Activated CD4-positive, alpha-beta T cell treated with anti-CD3 and anti-CD28 coated beads, Interleukin-2, Interleukin-6, amounts not matched to agents 100 ng/mL and 50 ng/mL, durations not matched to agents 16 hours and 8 hours (primary cell): ENCODE measurements around the gene NEK6.

ENCODE experiments used
- DNase-seq: peaks from one replicate; pipeline ENCODE4 v3.0.0-alpha.2; 2020

NEK6 gene

DNA sequence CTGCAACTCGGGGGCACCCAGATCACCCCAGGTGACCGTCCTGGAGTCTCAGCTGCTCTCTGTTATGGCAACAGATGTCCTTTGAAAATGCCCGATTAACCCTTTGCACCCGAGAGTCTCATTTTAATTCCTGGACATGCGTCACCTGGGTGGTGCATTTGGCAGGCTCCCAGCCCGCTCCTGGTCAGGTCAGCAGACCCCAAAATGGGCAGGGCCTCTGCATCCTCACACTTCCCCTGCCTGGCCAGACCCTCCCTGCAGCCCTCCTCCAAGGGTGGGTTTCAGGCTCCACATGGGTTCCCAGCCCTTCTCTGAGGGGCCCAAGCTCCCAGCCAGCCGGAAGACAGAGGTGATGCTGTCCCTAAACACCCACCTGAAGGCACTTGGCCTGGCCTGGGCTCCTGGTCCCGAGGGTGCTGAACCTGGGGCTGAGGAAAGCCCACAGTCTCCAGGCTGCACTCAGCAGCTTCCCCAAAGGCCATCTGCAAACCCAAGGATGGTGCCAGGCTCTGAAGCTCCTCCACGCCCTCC lies 88.1 kb downstream of the NEK6 start:
- no peak for DNase-seq

DNA sequence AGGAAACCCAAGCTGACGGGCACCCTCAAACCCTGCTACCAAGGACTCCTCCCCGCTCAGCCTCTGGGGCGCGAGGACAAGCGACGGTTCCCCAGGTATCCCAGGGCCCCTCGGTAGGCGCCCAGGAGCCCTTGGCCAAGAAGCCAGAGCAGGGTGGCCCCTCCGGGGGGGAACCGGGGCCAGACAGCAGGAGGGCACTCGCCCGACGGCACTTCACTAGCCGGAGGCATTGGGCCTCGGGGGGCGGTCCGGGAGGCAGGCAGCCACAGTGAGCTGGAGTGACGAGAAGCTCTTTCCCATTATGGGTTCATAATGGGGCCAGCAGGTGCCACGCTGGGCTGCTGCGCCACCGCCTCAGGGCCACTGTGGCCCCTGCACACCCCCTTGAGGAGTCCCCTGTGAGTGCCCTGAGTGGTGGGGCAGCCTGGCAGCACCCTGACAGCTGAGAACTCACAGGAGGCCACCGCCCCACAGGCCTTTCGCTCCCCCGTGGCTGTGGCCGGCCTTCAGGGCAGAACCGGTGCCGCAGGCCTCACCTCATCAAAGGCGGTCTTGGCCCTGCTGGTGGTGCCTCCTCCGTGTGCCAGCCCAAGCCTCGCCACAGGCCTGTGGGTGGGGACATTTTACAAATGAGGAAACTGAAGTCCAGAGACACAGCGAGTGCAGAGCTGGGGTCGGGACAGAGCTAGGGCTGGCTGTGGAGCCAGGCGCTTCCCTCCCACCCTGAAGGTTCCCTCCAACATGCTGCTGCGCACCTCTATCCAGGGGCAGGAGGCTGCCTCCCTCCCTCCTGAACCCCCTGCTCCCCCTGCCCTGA lies 88.8 kb downstream of the NEK6 start:
- no peak for DNase-seq

DNA sequence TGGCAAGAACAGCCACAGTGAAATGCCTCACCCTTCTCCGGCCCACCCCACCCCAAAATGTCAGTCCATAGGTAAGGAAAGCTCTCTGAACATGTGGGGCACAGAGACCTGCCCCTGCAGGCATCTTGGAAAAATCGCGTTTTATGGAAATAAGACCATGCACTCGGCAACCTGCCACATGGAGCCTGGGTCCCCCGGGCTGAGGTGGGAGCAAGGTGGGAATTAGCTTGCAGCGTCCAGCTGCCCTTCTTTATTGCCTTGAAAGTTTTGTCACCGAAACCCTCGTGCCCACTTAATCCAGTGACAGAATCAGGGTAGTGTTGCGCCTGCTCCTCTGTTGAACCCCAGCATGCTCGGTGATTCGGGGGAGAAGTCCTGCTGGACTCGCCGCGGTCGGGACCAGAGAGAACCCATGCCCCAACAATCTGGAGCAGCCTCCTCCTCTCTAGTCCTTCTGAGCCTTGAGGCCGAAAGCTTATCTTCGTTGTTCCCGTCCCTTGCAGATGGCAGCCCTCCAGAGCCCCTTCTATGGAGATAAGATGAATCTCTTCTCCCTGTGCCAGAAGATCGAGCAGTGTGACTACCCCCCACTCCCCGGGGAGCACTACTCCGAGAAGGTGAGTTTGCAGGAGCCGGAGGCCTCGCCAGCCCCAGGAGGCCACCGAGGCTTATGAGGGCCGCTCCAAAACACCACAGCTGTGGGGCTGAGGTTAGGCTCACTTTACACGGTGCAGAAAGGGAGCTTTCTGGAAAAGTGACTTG lies 89.6 kb downstream of the NEK6 start:
- DNase-seq = no peak

DNA sequence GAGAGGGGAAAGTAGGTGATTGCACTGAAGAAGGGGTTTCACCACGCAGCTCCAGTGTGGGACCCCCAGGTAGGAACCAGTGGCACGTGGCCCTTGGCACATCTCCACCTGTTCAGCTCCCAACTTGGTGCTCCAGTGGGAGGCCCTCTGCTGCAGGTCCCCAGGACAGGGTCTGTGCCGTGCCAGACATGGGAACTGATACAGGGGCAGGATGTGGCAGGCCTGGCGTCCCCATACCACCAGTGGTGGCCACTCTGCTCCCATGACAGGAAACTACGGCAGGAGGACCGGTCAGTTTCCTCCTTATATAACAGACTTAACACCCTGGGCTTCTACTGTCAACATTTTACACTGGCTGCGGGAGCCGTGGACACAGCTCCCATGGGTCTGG lies 90.2 kb downstream of the NEK6 start:
- DNase-seq = no peak

DNA sequence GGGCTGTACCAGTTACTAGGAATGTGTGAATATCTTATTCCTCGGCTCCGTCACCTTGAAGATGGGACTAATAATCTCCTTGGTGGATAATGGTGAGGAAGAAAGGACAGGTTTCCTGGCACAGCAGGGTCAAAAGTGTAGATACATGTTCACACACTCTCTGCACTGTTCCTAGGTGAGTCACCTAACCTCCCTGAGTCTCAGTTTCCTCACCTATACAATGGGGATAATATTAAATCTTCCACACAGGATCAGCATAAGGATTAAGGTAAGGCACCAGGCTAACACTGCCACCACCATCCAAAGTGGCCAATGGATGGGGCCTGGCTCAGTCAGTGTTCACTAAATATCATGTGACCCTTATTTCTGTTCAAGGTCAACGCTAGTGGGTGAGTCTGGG lies 90.6 kb downstream of the NEK6 start:
- DNase-seq = no peak

DNA sequence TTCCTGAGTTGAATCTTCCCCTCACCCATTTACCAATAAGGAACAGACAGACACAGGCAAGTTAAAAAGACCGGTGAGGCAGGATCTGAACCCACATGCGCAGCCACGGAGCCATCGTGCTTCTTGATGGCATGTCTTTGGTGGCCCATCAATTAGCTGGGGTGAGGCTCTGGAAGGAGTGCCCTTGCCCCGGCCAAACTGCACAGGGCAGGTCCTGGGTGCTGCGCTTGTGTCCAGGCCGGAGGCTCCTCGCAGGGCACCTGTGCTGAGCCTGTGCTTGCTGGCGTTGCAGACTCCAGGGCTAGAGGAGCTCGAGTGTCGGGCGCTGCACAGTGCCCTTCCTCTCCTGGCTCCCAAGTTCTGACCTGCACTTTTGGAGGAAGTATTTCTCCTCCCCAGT lies 91.1 kb downstream of the NEK6 start:
- no peak for DNase-seq

DNA sequence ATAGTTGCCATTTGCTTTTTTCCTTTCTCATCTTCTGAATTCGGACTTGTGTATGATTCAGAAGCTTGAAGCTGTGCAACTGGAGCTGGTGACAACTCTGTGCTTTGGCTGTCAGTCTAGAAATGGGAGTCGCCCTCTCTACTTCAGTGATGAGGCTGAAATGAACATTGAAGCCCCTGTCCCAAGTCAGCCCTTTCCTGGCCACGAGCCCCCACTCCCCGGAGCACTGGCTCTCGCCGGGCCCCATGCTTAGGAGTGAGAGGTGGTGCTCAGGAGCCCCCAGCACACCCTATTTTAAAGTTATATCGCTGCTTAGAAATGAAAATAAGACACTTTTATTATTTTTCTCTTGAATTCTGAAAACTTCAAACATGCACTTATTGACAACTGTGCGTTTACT lies 91.5 kb downstream of the NEK6 start:
- DNase-seq = no peak

DNA sequence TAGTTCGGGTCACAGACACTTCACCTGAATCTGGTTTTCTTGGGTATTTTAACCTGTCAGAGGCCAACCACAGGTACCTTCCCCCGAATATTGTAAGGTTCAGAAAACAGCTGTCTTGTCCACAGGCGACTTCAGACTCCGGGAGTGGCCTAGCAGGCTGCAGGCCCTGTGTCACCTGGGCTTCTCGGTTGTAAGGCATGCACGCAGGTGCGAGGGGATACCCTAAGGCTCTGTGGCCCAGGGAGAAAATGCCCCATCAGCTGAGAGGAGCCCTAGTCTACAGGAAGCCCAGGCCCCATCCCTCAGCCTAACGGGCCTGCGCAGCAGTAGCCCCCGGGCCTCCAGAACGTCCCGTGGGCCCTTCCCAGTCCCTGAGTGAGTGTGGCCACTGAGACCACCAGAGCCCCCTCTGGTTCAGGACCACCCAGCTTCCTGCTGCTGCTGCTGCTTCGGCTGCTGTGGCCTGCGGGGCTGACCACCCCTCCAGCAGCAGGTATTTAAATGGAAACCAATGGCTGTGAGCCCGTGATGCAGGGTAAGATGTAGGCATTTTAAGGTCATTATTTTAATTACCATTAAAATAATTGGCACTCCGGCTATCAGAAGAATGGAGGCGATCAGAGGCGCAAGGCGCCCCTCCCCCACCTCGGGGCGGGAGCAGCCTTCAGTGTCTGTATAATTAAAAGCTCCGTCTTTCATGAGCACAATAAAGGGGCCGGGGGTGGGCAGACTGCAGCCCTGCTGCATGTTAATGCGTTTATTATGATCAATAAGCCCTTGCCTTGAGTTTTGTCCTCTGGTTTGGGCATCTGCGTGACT lies 92.1 kb downstream of the NEK6 start:
- no peak for DNase-seq

DNA sequence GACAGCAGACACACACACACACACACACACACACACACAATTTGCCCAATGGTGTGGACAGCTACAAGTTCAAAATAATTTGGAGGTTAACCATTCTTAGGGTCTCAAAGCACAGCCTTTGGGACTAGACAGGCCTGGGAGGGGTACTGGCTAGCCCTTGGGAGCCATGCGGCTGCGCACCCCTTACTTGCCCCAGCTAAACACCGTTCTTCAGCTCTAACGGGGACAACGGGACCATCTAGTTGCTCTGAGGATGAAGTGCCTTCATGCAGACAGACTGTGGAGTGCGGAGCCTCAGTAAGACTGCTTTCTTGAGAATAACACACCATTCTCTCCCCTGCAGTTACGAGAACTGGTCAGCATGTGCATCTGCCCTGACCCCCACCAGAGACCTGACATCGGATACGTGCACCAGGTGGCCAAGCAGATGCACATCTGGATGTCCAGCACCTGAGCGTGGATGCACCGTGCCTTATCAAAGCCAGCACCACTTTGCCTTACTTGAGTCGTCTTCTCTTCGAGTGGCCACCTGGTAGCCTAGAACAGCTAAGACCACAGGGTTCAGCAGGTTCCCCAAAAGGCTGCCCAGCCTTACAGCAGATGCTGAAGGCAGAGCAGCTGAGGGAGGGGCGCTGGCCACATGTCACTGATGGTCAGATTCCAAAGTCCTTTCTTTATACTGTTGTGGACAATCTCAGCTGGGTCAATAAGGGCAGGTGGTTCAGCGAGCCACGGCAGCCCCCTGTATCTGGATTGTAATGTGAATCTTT lies 92.9 kb downstream of the NEK6 start:
- no peak for DNase-seq

DNA sequence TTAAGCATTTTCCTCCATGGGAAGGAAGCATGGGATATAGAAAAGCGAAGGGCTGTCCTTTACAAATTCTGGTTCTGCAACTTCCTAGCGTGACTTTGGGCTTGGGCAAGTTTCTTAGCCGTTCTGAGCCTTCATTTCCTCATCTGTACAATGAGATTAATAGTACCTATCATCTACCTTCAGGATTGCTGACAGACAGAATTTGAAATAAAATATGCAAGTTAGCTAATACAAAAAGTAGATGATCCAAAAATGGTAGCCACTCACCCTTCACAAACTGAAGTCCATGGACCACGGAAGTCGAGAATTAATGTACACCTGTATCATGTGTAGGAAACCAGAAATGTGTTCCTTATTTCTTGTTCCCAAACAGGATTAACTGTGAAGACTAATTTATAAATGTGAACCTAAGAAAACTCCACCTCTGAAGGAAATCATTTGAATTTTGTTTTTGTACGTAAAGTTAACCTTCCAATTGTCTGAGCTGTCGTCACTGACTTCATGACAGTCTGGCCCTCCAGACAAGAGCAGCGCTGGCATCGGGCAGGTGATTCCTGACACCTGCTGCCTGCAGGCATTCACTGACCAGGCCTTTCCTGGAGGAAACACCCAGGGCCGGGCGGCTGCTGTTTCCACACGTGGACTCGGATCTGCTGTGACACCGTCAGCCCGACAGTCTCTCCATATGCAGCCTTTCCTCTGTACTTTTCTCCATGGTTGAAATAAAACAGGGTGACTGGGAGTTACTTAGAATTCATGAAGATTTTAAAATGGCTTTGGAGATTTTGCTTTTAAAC lies 94.1 kb downstream of the NEK6 start:
- DNase-seq = no peak

DNA sequence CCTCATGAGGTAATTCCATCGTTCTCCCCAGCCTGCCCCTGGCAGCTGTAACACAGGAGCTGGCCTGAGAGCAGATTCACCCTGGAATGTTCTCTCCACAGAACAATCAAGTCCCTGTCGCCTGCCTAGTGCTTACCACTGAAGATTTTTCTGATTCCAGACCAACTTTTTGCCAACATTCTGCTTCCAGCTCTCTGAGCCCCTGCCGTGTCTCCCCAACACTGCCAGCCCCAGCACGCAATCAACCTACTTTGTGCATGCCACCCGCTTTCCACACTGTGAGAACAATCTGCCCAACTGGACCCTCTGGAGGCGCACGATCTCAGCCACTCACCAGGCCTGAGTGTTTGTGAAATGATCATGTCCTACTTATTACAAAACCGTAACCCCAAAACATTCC lies 94.9 kb downstream of the NEK6 start:
- no peak for DNase-seq

DNA sequence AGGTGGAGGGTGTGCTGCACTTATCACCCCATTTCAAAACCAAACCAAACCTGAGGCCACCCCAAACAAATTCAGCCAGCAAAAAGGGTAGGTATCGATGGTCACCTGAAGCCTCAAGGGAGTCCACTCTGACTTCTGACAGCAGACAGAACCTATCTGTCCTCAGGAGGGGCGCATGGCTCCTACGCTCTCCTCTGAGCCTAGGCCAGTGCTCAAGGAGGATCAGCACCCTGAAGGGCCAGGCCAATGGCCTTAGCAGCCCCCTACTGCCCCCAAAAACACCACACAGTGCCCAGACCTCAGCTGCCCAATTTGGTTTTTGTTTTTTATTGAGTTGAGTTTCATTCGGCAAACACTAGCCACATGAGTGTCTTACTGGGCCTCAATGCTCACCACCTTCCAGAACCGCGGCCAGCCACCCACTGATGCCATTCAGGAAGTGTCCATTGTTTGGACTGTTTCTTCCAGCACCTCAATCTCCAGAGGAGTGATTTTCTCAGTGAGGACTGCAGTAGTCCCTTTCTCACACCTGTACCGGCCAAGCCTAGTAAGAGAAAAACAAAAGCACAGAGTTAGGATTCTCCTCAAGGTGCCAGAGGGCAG lies 95.5 kb downstream of the NEK6 start:
- DNase-seq = no peak

DNA sequence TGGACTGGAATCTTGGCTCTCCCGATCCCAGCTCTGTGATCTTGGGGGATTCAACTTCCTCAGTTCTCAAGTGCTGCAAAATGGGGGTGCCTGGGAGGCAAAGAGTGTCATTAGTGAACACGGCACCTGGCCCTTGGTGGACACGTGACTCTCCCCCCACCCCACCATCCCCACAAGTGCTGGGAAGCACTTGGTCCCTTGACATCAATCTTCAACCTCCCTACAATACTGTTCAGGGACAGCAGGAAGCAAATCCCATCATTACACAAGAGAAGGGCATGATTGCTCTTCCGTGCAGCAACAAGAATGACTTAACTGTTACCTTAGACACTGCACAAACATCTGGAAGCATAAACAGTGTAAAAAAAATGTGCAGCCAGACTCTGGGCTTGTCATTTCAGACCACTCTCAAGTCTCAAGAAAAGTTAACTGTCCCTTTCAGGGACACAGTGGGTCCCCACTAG lies 96.1 kb downstream of the NEK6 start:
- DNase-seq = no peak

DNA sequence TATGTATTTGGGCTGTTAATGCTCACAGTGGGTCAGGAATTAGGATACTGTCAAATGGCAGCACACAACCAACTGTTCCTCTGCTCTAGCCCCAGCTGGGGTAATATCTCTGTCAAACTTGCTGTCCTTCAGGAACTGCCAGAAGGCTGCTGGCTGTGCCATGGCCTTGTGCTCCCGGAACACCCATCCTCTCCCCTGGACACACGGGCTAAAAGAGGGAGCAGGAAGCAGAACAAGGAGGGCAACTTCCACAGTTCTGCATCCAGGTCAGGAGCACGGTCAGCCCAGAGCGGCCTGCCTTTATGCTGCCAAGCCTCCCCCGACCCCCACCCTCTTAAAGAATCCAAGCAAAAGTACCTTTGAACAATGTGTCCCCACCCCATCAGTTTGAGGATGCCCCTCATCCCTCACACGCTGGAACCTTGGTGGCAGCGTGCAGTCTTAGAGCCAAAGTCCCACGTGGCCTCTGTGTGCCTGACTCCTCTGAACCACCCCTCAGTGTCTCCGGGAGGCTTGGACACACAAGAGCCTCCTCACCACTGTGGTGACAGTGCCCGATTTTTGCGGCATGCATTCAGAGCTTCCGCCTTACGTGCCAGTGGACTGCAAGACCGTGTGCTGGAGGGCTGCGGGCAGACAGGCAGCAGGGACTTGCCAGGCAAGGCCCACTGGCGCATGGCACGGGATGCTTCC lies 96.7 kb downstream of the NEK6 start:
- DNase-seq = no peak

DNA sequence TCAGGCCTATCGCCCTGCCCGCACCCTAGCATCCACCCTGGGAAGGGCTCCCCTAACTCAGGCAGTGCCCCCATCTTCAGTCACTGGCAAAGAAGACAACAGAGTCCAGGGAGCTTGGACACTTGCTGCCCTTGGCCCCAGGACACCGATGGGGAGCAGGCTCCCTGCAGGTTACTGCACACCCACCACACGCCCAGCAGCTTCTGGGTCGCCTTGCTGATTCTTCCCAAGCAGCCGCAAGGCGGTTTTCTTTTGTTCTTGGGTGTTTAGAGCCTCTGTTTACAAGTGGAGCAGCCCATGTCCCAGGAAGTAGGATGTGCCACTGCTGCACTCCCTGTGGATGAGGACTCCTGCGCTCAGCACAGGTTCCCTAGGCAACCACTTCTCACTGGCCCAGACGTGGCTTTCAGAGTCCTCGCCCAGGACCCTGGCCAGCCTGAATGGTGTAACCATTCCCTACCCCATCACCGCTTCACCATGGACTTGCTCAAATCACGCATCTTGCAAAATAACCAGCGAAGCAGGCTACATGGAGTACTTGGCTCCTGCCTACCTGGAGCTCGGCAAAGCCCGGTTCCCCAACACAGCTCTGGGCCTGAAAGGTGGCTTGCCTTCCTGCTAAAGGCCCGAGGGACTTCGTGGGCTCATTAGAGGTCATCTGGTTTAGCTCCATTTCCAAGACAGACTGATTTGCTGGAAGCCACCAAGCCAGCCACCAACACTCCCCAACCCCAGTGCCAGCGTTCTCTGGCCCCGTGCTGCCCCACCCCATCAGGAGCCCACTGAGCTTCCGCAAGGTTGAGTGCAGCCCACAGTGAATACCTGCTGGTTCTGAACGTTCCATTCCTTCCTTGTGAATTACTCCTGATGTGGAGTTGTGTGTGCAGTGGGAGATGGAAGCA lies 97.5 kb downstream of the NEK6 start:
- no peak for DNase-seq

DNA sequence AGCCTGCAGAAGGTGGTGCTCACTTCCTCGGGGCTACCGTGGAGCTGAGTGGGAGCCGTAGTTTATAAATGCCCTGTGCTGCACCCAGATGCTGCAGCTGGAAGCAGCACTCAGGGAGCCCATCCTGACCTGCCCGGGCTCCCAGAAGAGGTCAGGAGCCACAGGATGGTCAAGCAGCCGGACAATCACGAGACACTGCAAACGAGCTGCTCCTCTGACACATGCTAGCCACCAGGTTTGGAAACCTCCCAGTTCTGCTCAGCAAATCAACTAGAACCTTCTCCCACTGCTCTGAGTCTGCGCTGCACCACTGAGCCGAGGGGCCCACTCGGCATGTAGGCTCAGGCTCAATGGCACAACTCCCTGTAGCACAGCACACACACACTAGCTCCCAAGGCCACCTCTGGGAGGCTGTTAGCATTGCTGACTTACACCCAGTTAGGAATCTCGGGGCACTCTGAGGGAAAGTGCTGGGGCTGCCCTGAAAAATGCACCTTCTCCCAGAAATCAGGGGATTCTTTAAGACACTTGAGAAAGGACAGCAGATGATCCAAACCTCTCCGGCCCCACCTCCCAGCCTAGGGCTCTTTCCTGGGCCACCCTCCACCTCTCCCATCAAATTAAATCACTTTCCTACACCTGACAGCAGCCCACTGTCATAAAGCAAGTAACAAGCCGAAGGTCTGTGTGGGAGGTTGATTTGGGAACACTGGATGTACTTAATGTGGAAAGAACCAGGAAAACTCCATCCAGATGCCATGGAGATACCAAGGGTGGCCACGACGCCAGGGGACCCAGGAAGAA lies 98.4 kb downstream of the NEK6 start:
- no peak for DNase-seq

DNA sequence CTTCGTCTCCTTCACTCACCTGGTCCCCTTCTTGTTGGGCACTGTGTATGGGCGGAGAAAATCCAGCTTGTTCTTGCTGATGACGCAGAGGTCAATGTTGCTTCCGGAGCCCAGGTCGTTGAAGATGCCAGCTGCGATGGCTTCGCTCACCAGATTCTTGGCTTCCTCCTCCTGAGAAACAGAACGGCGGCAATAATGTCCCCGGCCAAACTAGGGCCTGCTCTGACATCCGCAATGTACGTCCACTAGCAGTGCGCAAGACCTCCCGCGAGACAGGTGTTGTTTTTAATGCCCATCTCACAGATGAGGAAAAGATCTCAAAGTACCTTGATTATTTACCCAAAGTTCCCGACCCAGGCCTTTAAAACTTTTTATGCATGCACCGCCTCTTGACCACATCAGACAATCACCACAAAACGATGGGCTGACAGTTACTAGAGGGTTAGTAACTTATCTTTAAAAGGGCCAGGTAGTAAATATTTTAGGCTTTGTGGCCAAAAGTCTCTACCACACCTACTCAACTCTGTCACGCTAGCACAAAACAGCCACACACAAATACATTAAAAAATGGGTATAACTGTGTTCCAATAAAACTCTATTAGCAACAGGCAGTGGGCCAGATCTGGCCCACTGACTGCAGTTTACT lies 99.1 kb downstream of the NEK6 start:
- no peak for DNase-seq
